ENCODE results near the gene TMEM150C.

- TF ChIP-seq SIN3A (IDR thresholded peaks at IDR 0.05; ENCODE audit: borderline replicate concordance, insufficient read depth, low read length): no peak
- no peak for TF ChIP-seq TAF1 (IDR thresholded peaks at IDR 0.05; ENCODE audit: borderline replicate concordance, insufficient read depth, low read length)
- no peak for TF ChIP-seq POLR2AphosphoS5 (IDR thresholded peaks at IDR 0.05; ENCODE audit: low read depth, low read length)
Measured at GRCh38 chr4:82499738-82500434, 61.9 kb downstream of the TMEM150C start.
